Fibroblast of peridontal ligament (primary cell): ENCODE results near the gene ABCA12.

ENCODE experiments used
- DNase-seq: peaks from one replicate; pipeline ENCODE4 v3.0.0-alpha.2; 2010; ENCODE audit errors: extremely low read depth

The ABCA12 gene

GRCh38 chr2:215136669-215137328, 1.6 kb downstream of the ABCA12 start:
- peak; percentile 18 for DNase-seq

GRCh38 chr2:215120401-215120800, 18.0 kb downstream of the ABCA12 start:
- no peak for DNase-seq

GRCh38 chr2:215119847-215120246, 18.6 kb downstream of the ABCA12 start:
- DNase-seq, result no peak

GRCh38 chr2:215110918-215111317, 27.5 kb downstream of the ABCA12 start:
- no peak for DNase-seq

GRCh38 chr2:215107216-215108056, 31.0 kb downstream of the ABCA12 start:
- DNase-seq, result no peak

GRCh38 chr2:215105607-215106354, 32.6 kb downstream of the ABCA12 start:
- peak; percentile 7 for DNase-seq

GRCh38 chr2:215104226-215104625, 34.2 kb downstream of the ABCA12 start:
- DNase-seq, result no peak

- no peak for DNase-seq
Observed at GRCh38 chr2:215098875-215099274, 39.6 kb downstream of the ABCA12 start.

- DNase-seq, result no peak
Observed at GRCh38 chr2:215084080-215084479, 54.3 kb downstream of the ABCA12 start.

GRCh38 chr2:215083146-215083545, 55.3 kb downstream of the ABCA12 start:
- DNase-seq, result no peak

- DNase-seq, result no peak
Observed at GRCh38 chr2:215082446-215082845, 56.0 kb downstream of the ABCA12 start.

- DNase-seq, result no peak
Observed at GRCh38 chr2:215080545-215080944, 57.9 kb downstream of the ABCA12 start.

- no peak for DNase-seq
Observed at GRCh38 chr2:215071676-215072075, 66.8 kb downstream of the ABCA12 start.

- DNase-seq, result no peak
Observed at GRCh38 chr2:215068399-215068798, 70.0 kb downstream of the ABCA12 start.

GRCh38 chr2:215066124-215066523, 72.3 kb downstream of the ABCA12 start:
- no peak for DNase-seq

- DNase-seq, result no peak
Observed at GRCh38 chr2:215063526-215063925, 74.9 kb downstream of the ABCA12 start.

- DNase-seq, result no peak
Observed at GRCh38 chr2:215060861-215061536, 77.4 kb downstream of the ABCA12 start.

- no peak for DNase-seq
Observed at GRCh38 chr2:215059724-215060123, 78.7 kb downstream of the ABCA12 start.

- DNase-seq, result no peak
Observed at GRCh38 chr2:215055891-215056290, 82.5 kb downstream of the ABCA12 start.

- DNase-seq, result no peak
Observed at GRCh38 chr2:215052810-215053209, 85.6 kb downstream of the ABCA12 start.

GRCh38 chr2:215052404-215052803, 86.0 kb downstream of the ABCA12 start:
- DNase-seq, result peak; percentile 8

GRCh38 chr2:215049341-215049740, 89.1 kb downstream of the ABCA12 start:
- DNase-seq, result no peak
